GM12878 (cell line): ENCODE measurements around the gene FBXL14. TPM values are rescaled to one million over a fixed set of nuclear protein-coding genes. Genes with fewer than 3 reads are reported as not detected.

ENCODE experiments used
- BACH1 ChIP-seq: fragments of 450-650 bp; IDR thresholded peaks from 2 replicates; pipeline ENCODE4 v1.6.1; 2017; ENCODE audit warnings: mild to moderate bottlenecking, borderline replicate concordance
- CBX5 ChIP-seq: sonication (generic); IDR thresholded peaks from 2 replicates; pipeline ENCODE4 v1.6.1; 2016; ENCODE audit warnings: low read depth, moderate library complexity, mild to moderate bottlenecking, inconsistent platforms
- CHD1 ChIP-seq: IDR thresholded peaks from 2 replicates; pipeline ENCODE4 v1.6.1; 2012; ENCODE audit warnings: low read depth, low read length, improper control_type of control experiment
- ETV6 ChIP-seq, 2 experiments: fragments of 450-650 bp in 1 of 2; IDR thresholded peaks in 1 of 2; conservative IDR thresholded peaks in 1 of 2; 2 replicates each; pipeline ENCODE4 v1.6.1; 2014; ENCODE audit warnings: antibody characterized with exemption in 1 of 2, borderline replicate concordance in 1 of 2, low read depth in 1 of 2, mild to moderate bottlenecking in 1 of 2, moderate library complexity in 1 of 2
- GATAD2B ChIP-seq: fragments of 450-650 bp; conservative IDR thresholded peaks from 2 replicates; pipeline ENCODE4 v1.6.1; 2017; ENCODE audit warnings: low read depth, mild to moderate bottlenecking, moderate library complexity
- IRF3 ChIP-seq: fragments of 450-650 bp; IDR thresholded peaks from 2 replicates; pipeline ENCODE4 v1.6.1; 2014; ENCODE audit warnings: mild to moderate bottlenecking
- LARP7 ChIP-seq: fragments of 450-650 bp; IDR thresholded peaks from 2 replicates; pipeline ENCODE4 v1.6.1; 2017; ENCODE audit warnings: mild to moderate bottlenecking
- MEF2B ChIP-seq: fragments of 450-650 bp; IDR thresholded peaks from 2 replicates; pipeline ENCODE4 v1.6.1; 2018; ENCODE audit warnings: mild to moderate bottlenecking, moderate library complexity; ENCODE audit not compliant: partially characterized antibody, poor library complexity, severe bottlenecking
- MXI1 ChIP-seq: fragments of 150-350 bp; IDR thresholded peaks from 2 replicates; pipeline ENCODE4 v1.6.1; 2011; ENCODE audit warnings: low read depth, mild to moderate bottlenecking, inconsistent platforms, low read length, improper control_type of control experiment
- PAX5 ChIP-seq: IDR thresholded peaks from 2 replicates; pipeline ENCODE4 v1.6.1; 2011; ENCODE audit warnings: low read depth, low read length, borderline replicate concordance
- PBX3 ChIP-seq: IDR thresholded peaks from 2 replicates; pipeline ENCODE4 v1.6.1; 2011; ENCODE audit warnings: mild to moderate bottlenecking, low read depth, low read length, moderate library complexity; ENCODE audit not compliant: insufficient replicate concordance
- POLR2A ChIP-seq: IDR thresholded peaks from 2 replicates; pipeline ENCODE4 v1.6.1; 2011; ENCODE audit warnings: low read depth, mild to moderate bottlenecking, low read length
- POLR2AphosphoS2 ChIP-seq: IDR thresholded peaks from 2 replicates; pipeline ENCODE4 v1.6.1; 2011; ENCODE audit warnings: low read depth, mild to moderate bottlenecking, low read length, improper control_type of control experiment, moderate library complexity
- RAD51 ChIP-seq: fragments of 450-650 bp; IDR thresholded peaks from 2 replicates; pipeline ENCODE4 v1.6.1; 2016; ENCODE audit warnings: moderate library complexity, mild to moderate bottlenecking, inconsistent platforms
- RBBP5 ChIP-seq: fragments of 200-600 bp; sonication (generic); conservative IDR thresholded peaks from 2 replicates; pipeline ENCODE4 v1.6.1; 2016
- SIN3A ChIP-seq: IDR thresholded peaks from 2 replicates; pipeline ENCODE4 v1.6.1; 2012; ENCODE audit warnings: low read depth, low read length, improper control_type of control experiment
- SREBF1 ChIP-seq: IDR thresholded peaks from 2 replicates; pipeline ENCODE4 v1.6.1; 2012; ENCODE audit warnings: mild to moderate bottlenecking, low read length
- USF1 ChIP-seq: IDR thresholded peaks from 2 replicates; pipeline ENCODE4 v1.6.1; 2011; ENCODE audit warnings: borderline replicate concordance, low read depth, mild to moderate bottlenecking, moderate library complexity, mixed read lengths, low read length; ENCODE audit not compliant: insufficient read depth; ENCODE audit errors: extremely low read length
- ZBTB11 ChIP-seq: fragments of 450-650 bp; formaldehyde crosslinking; IDR thresholded peaks from 2 replicates; pipeline ENCODE4 v1.5.0; 2022; ENCODE audit warnings: mild to moderate bottlenecking, missing genetic modification characterization
- ZSCAN29 ChIP-seq: fragments of 450-650 bp; IDR thresholded peaks from 2 replicates; pipeline ENCODE4 v1.6.1; 2017; ENCODE audit warnings: mild to moderate bottlenecking, moderate library complexity
- polyA plus RNA-seq, 11 experiments: library from polyadenylated mRNA; depleted of rRNA in 4 of 11; unstranded in 6 of 11; stranded (reverse) in 5 of 11; fragments of >200 nt; fragmentation: Nextera tagmentation in 4 of 11; fragmentation: Illumina TruSeq in 1 of 11; extraction: Ambion mirVana in 4 of 11; extraction: Trizol in 1 of 11; gene quantifications; 1 replicate in 1 of 11; 2 replicates in 10 of 11; pipeline versions ENCODE4 v1.2.1 to v1.2.3, GENCODE V29; 2011 to 2016; ENCODE audit warnings: inconsistent platforms in 2 of 11, missing spikeins in 2 of 11, low read depth in 1 of 11
- total RNA-seq, 4 experiments: library from RNA; depleted of rRNA in 3 of 4; stranded (reverse); fragments of >200 nt in 3 of 4; fragmentation: Illumina TruSeq in 1 of 4; extraction: Trizol in 1 of 4; gene quantifications; 2 replicates each; pipeline versions ENCODE4 v1.2.1 to v1.2.3, GENCODE V29; 2013 to 2021

FBXL14 gene
- total and polyA plus RNA-seq, 10 of the 15 experiments (the other 5 are each of a cell fraction or from before 2014, with no cell fraction given): 0.44 to 19.0 (median 2.9) TPM

GRCh38 chr12:1594261-1595025 lies at the start of gene FBXL14 (continued):
- TF ChIP-seq MEF2B: no peak
- TF ChIP-seq PBX3: peak; percentile 54
- TF ChIP-seq BACH1: peak; percentile 86
- TF ChIP-seq RAD51: peak; percentile 75
- TF ChIP-seq MXI1: peak; percentile 73
- peak; percentile 98 for TF ChIP-seq LARP7
- peak; percentile 68 for TF ChIP-seq GATAD2B
- TF ChIP-seq CBX5: no peak
- 0 out of 2 replicates have a peak, but pooled peaks have one; percentile 58 for TF ChIP-seq SIN3A
- TF ChIP-seq ETV6 (conservative IDR thresholded peaks at IDR 0.05 in 1 of 2, IDR thresholded peaks at IDR 0.05 in 1 of 2; ENCODE audit: borderline replicate concordance in 1 of 2, low read depth in 1 of 2): no peak
- TF ChIP-seq SREBF1: peak; percentile 36; the same call in 1 of the 2 replicates
- TF ChIP-seq ZBTB11 (CRISPR knock-in tag): peak; percentile 73
- TF ChIP-seq PAX5: no peak
- TF ChIP-seq CHD1: peak; percentile 95
- TF ChIP-seq POLR2AphosphoS2: no peak; the same call in 1 of the 2 replicates
- TF ChIP-seq ZSCAN29: 0 out of 2 replicates have a peak, but pooled peaks have one; percentile 33
- TF ChIP-seq RBBP5: no peak
- TF ChIP-seq USF1: peak; percentile 80
- TF ChIP-seq IRF3: 0 out of 2 replicates have a peak, but pooled peaks have one; percentile 40
- peak; percentile 55 for TF ChIP-seq POLR2A
